Keratinocyte (primary cell): ENCODE data around the gene DCDC1. TPM values are rescaled to one million over a fixed set of nuclear protein-coding genes. Genes with fewer than 3 reads are reported as not detected.

ENCODE experiments used
- DNase-seq: peaks from one replicate; pipeline ENCODE4 v3.0.0-alpha.2; 2011; ENCODE audit warnings: low read depth, missing footprints, low spot score
- FAIRE-seq: peaks from 2 replicates; lab custom pipeline; 2011; peaks lifted over from hg19 to GRCh38; lab: Jason Lieb, UNC
- H2AFZ ChIP-seq: 2 replicates; pipeline ENCODE4 v1.6.0; 2012; ENCODE audit warnings: low read length, control low read depth, inconsistent platforms; ENCODE audit not compliant: control insufficient read depth
- H3K27ac ChIP-seq: 2 replicates; pipeline ENCODE4 v1.5.1; 2011; ENCODE audit warnings: low read length; ENCODE audit not compliant: control insufficient read depth, insufficient read depth
- H3K27me3 ChIP-seq: 3 replicates; pipeline ENCODE4 v1.6.0; 2011; ENCODE audit warnings: low read length; ENCODE audit not compliant: control insufficient read depth, insufficient read depth; ENCODE audit errors: extremely low read depth
- H3K36me3 ChIP-seq, 2 experiments: 2 replicates in 1 of 2; 3 replicates in 1 of 2; pipeline ENCODE4 v1.5.1; 2011; ENCODE audit warnings: low read length in 2 of 2, mild to moderate bottlenecking in 1 of 2; ENCODE audit not compliant: control insufficient read depth in 2 of 2, insufficient read depth in 2 of 2; ENCODE audit errors: extremely low read depth in 1 of 2
- H3K4me1 ChIP-seq: 3 replicates; pipeline ENCODE4 v1.5.1; 2011; ENCODE audit warnings: low read length; ENCODE audit not compliant: control insufficient read depth, insufficient read depth; ENCODE audit errors: extremely low read depth
- H3K4me2 ChIP-seq: 3 replicates; pipeline ENCODE4 v1.6.0; 2011; ENCODE audit warnings: low read depth, low read length; ENCODE audit not compliant: control insufficient read depth, insufficient read depth; ENCODE audit errors: extremely low read depth
- H3K4me3 ChIP-seq, 3 experiments: fragments of 200-600 bp in 1 of 3; sonication (generic) in 1 of 3; 2 replicates in 2 of 3; 3 replicates in 1 of 3; pipeline ENCODE4 v1.5.1; 2011 to 2016; ENCODE audit warnings: low read length in 3 of 3, mild to moderate bottlenecking in 3 of 3, control low read depth in 2 of 3, inconsistent platforms in 1 of 3, low read depth in 1 of 3, mixed read lengths in 1 of 3, mixed run types in 1 of 3, moderate library complexity in 1 of 3; ENCODE audit not compliant: control insufficient read depth in 2 of 3, insufficient read depth in 2 of 3; ENCODE audit errors: extremely low read depth in 1 of 3
- H3K79me2 ChIP-seq: 2 replicates; pipeline ENCODE4 v1.6.0; 2012; ENCODE audit warnings: low read length; ENCODE audit not compliant: control insufficient read depth, insufficient read depth
- H3K9ac ChIP-seq: 3 replicates; pipeline ENCODE4 v1.6.0; 2011; ENCODE audit warnings: low read length; ENCODE audit not compliant: control insufficient read depth, insufficient read depth; ENCODE audit errors: extremely low read depth
- H3K9me1 ChIP-seq: 3 replicates; pipeline ENCODE4 v1.6.0; 2011; ENCODE audit warnings: low read length; ENCODE audit not compliant: control insufficient read depth, insufficient read depth; ENCODE audit errors: extremely low read depth
- H3K9me3 ChIP-seq: 2 replicates; pipeline ENCODE4 v1.5.1; 2012; ENCODE audit warnings: low read depth, low read length; ENCODE audit not compliant: control insufficient read depth
- H4K20me1 ChIP-seq: 3 replicates; pipeline ENCODE4 v1.6.0; 2011; ENCODE audit warnings: low read length; ENCODE audit not compliant: control insufficient read depth, insufficient read depth; ENCODE audit errors: extremely low read depth
- EZH2 ChIP-seq: IDR thresholded peaks from one replicate; pipeline ENCODE4 v1.6.1; 2012; ENCODE audit warnings: inconsistent platforms, mild to moderate bottlenecking, low read length, moderate library complexity
- dilution Hi-C: fragments of 300-500 bp; cut with MboI; formaldehyde crosslinking; loops from one replicate; pipeline ENCODE4 v1.7.0; 2020; ENCODE audit warnings: low sequenced_read_pairs; ENCODE audit not compliant: extremely low pct_ligation_motif_present
- polyA plus RNA-seq, 5 experiments: library from polyadenylated mRNA; depleted of rRNA in 3 of 5; stranded (reverse) in 3 of 5; stranded (forward) in 1 of 5; unstranded in 1 of 5; fragments of >200 nt; gene quantifications; 1 replicate in 1 of 5; 2 replicates in 3 of 5; 3 replicates in 1 of 5; pipeline versions ENCODE4 v1.2.1 to v1.2.3, GENCODE V29; 2011 to 2012; ENCODE audit warnings: missing spikeins in 2 of 5, low read depth in 1 of 5, low replicate concordance in 1 of 5
- TF ChIP-seq, protein P1 (sequence below), 3 experiments: IDR thresholded peaks in 1 of 3; conservative IDR thresholded peaks in 1 of 3; optimal IDR thresholded peaks in 1 of 3; 2 replicates in 2 of 3; 3 replicates in 1 of 3; pipeline versions ENCODE3 to v1.5.1; 2011; ENCODE audit warnings: low read length in 3 of 3, mild to moderate bottlenecking in 3 of 3, moderate library complexity in 2 of 3, control low read depth in 1 of 3, inconsistent platforms in 1 of 3; ENCODE audit not compliant: insufficient read depth in 2 of 3; ENCODE audit errors: extremely low read depth in 1 of 3

DCDC1 gene
- polyA plus RNA-seq, 1 donor (not counting 4 experiments of a cell fraction or from before 2014, with no cell fraction given): 0.08 TPM

DNA sequence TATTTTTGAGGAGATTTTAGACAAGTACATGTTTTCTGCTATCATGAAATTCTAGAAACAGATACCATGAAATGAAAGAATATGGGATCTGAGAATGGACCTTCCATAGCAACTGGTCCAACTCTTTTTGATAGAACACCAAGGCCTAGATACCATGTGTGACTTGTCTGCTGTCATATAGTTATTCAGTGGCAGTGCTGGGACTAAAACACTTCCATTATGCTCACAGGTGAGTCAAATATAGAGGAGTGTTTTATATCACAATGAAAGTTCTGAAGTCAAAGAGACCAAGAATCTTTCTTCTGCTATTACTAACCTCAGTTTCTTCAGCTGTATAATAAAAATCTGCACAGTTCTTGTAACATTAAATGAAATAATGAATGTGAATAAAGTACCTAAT, 276.9 kb downstream of the DCDC1 start:
- DNase-seq: no peak
- no peaks in the 10 kb centered on the region for H4K20me1 ChIP-seq
- no peak overlapping the region for H3K9ac ChIP-seq
- no peak overlapping the region for H3K27ac ChIP-seq
- H3K9me1 ChIP-seq: no peaks in the 10 kb centered on the region
- no peak for FAIRE-seq
- H3K36me3 ChIP-seq: no peaks in the 10 kb centered on the region
- H3K4me1 ChIP-seq: no peaks in the 10 kb centered on the region
- no peak overlapping the region for H2AFZ ChIP-seq
- TF ChIP-seq, protein P1, sequence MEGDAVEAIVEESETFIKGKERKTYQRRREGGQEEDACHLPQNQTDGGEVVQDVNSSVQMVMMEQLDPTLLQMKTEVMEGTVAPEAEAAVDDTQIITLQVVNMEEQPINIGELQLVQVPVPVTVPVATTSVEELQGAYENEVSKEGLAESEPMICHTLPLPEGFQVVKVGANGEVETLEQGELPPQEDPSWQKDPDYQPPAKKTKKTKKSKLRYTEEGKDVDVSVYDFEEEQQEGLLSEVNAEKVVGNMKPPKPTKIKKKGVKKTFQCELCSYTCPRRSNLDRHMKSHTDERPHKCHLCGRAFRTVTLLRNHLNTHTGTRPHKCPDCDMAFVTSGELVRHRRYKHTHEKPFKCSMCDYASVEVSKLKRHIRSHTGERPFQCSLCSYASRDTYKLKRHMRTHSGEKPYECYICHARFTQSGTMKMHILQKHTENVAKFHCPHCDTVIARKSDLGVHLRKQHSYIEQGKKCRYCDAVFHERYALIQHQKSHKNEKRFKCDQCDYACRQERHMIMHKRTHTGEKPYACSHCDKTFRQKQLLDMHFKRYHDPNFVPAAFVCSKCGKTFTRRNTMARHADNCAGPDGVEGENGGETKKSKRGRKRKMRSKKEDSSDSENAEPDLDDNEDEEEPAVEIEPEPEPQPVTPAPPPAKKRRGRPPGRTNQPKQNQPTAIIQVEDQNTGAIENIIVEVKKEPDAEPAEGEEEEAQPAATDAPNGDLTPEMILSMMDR (optimal IDR thresholded peaks at IDR 0.05 in 1 of 3, IDR thresholded peaks at IDR 0.05 in 1 of 3, conservative IDR thresholded peaks at IDR 0.05 in 1 of 3; ENCODE audit: extremely low read depth in 1 of 3, insufficient read depth in 2 of 3, low read length in 3 of 3): no peak
- no peak for TF ChIP-seq EZH2
- no peak overlapping the region for H3K4me2 ChIP-seq
- no peaks in the 10 kb centered on the region for H3K27me3 ChIP-seq
- H3K9me3 ChIP-seq: no peaks in the 10 kb centered on the region
- dilution Hi-C loops: no loop called here
- no peak overlapping the region for H3K4me3 ChIP-seq
- no peaks in the 10 kb centered on the region for H3K79me2 ChIP-seq

GRCh38 chr11:31089117-31089516, 280.4 kb downstream of the DCDC1 start:
- no peaks in the 10 kb centered on the region for H3K79me2 ChIP-seq
- H2AFZ ChIP-seq: no peak overlapping the region
- TF ChIP-seq, protein P1 (optimal IDR thresholded peaks at IDR 0.05 in 1 of 3, IDR thresholded peaks at IDR 0.05 in 1 of 3, conservative IDR thresholded peaks at IDR 0.05 in 1 of 3; ENCODE audit: extremely low read depth in 1 of 3, insufficient read depth in 2 of 3, low read length in 3 of 3): no peak
- no peak for TF ChIP-seq EZH2
- H3K36me3 ChIP-seq: no peaks in the 10 kb centered on the region
- H3K9me1 ChIP-seq: no peaks in the 10 kb centered on the region
- DNase-seq (no peak), FAIRE-seq (no peak)
- dilution Hi-C loops: no loop called here
- no peak overlapping the region for H3K4me2 ChIP-seq
- no peaks in the 10 kb centered on the region for H3K9me3 ChIP-seq
- no peaks in the 10 kb centered on the region for H4K20me1 ChIP-seq
- no peak overlapping the region for H3K27ac ChIP-seq
- no peaks in the 10 kb centered on the region for H3K4me1 ChIP-seq
- no peak overlapping the region for H3K9ac ChIP-seq
- no peak overlapping the region for H3K4me3 ChIP-seq
- no peaks in the 10 kb centered on the region for H3K27me3 ChIP-seq
